K562 (cell line): Measurements from ENCODE around the gene IPP. TPM values are rescaled to one million over a fixed set of nuclear protein-coding genes. Genes with fewer than 3 reads are reported as not detected.

Source experiments
- ATAC-seq: fragments of 200-7000 bp; cut with Tn5 transposase; 3 replicates; pipeline ENCODE4 v1.9.1; 2020; ENCODE audit warnings: moderate library complexity
- BruUV-seq: library from RNA; stranded (reverse); fragments of 400-500 nt; replicated peaks from 2 replicates; lab custom pipeline; 2021; lab: Mats Ljungman, UMichigan
- CTCF ChIA-PET: fragments of 300-600 bp; formaldehyde crosslinking; extraction: SDS; loops from one replicate; lab custom pipeline; 2021; ENCODE audit warnings: low intra/inter-chr PET ratio; lab: Yijun Ruan, JAX
- POLR2A ChIA-PET: fragments of 300-600, 350-650 bp; sonication (Branson Sonifier 250); formaldehyde crosslinking; extraction: SDS; loops from one replicate; lab custom pipeline; 2021; ENCODE audit warnings: antibody characterized with exemption, inconsistent platforms; lab: Yijun Ruan, JAX
- DNase-seq, 4 experiments: peaks; one replicate each; pipeline versions ENCODE4 v3.0.0 to v3.0.0-alpha.2; 2011 to 2018; ENCODE audit warnings: low spot score in 3 of 4, mixed read lengths in 3 of 4; ENCODE audit errors: extremely low read depth in 1 of 4
- FAIRE-seq: peaks from 2 replicates; lab custom pipeline; 2011; peaks lifted over from hg19 to GRCh38; lab: Jason Lieb, UNC
- H2AFZ ChIP-seq: 2 replicates; pipeline ENCODE4 v1.6.0; 2011; ENCODE audit warnings: low read depth, low read length, control low read depth, inconsistent platforms
- H3K27ac ChIP-seq: fragments of 200-600 bp; 3 replicates; pipeline ENCODE4 v1.8.0; 2011; ENCODE audit warnings: low read depth, mild to moderate bottlenecking, control low read depth, inconsistent platforms, low read length, moderate library complexity, mixed read lengths; ENCODE audit errors: extremely low read depth
- H3K27me3 ChIP-seq, 2 experiments: fragments of 300-600 bp in 1 of 2; 2 replicates in 1 of 2; 3 replicates in 1 of 2; pipeline versions ENCODE4 v1.6.0 to v1.8.0; 2011; ENCODE audit warnings: inconsistent platforms in 2 of 2, low read length in 2 of 2, mild to moderate bottlenecking in 1 of 2, mixed read lengths in 1 of 2, moderate library complexity in 1 of 2; ENCODE audit not compliant: control insufficient read depth in 2 of 2, insufficient read depth in 2 of 2
- H3K36me3 ChIP-seq: fragments of 300-600 bp; 3 replicates; pipeline ENCODE4 v1.8.0; 2011; ENCODE audit warnings: mild to moderate bottlenecking, low read length, inconsistent platforms; ENCODE audit not compliant: control insufficient read depth, insufficient read depth
- H3K4me1 ChIP-seq, 2 experiments: fragments of 200-600 bp in 1 of 2; replicated peaks in 1 of 2; 2 replicates in 1 of 2; 3 replicates in 1 of 2; pipeline versions ENCODE4 v1.5.1 to v1.8.0; 2011; ENCODE audit warnings: inconsistent platforms in 2 of 2, low read length in 2 of 2, mild to moderate bottlenecking in 1 of 2, mixed read lengths in 1 of 2, moderate library complexity in 1 of 2; ENCODE audit not compliant: control insufficient read depth in 2 of 2, insufficient read depth in 2 of 2
- H3K4me2 ChIP-seq: 2 replicates; pipeline ENCODE4 v1.6.1; 2011; ENCODE audit warnings: low read length, control low read depth, inconsistent platforms, mixed read lengths; ENCODE audit not compliant: insufficient read depth
- H3K4me3 ChIP-seq: fragments of 200-600 bp; sonication (generic), shearing (Covaris generic); 2 replicates; pipeline ENCODE4 v1.5.1; 2016; ENCODE audit warnings: control low read depth, inconsistent platforms
- H3K79me2 ChIP-seq: fragments of 200-600 bp; 3 replicates; pipeline ENCODE4 v1.8.0; 2011; ENCODE audit warnings: low read length, inconsistent platforms; ENCODE audit not compliant: control insufficient read depth, insufficient read depth
- H3K9ac ChIP-seq, 2 experiments: 2 replicates each; pipeline versions ENCODE4 v1.6.0 to v1.6.1; 2011; ENCODE audit warnings: low read depth in 2 of 2, low read length in 2 of 2, control low read depth in 1 of 2, inconsistent platforms in 1 of 2, mild to moderate bottlenecking in 1 of 2, mixed read lengths in 1 of 2; ENCODE audit not compliant: insufficient read depth in 1 of 2
- H3K9me1 ChIP-seq: one replicate; pipeline ENCODE4 v1.6.0; 2011; ENCODE audit warnings: inconsistent platforms, mild to moderate bottlenecking, low read length, moderate library complexity; ENCODE audit not compliant: control insufficient read depth, insufficient read depth
- H3K9me3 ChIP-seq: replicated peaks from 2 replicates; pipeline ENCODE4 v1.5.1; 2011; ENCODE audit warnings: low read depth, low read length, inconsistent platforms; ENCODE audit not compliant: control insufficient read depth, insufficient read depth
- H4K20me1 ChIP-seq: replicated peaks from 2 replicates; pipeline ENCODE4 v1.6.1; 2011; ENCODE audit warnings: low read length, inconsistent platforms, mixed read lengths; ENCODE audit not compliant: control insufficient read depth, insufficient read depth
- ARID4B ChIP-seq: sonication (generic); formaldehyde crosslinking; IDR thresholded peaks from 2 replicates; pipeline ENCODE4 v1.8.0; 2022; ENCODE audit warnings: mild to moderate bottlenecking, missing genetic modification reagents
- RBM25 ChIP-seq: fragments of 200-400 bp; formaldehyde crosslinking; IDR thresholded peaks from 2 replicates; pipeline ENCODE4 v1.6.1; 2018; ENCODE audit warnings: low read length, low read depth, moderate library complexity; ENCODE audit not compliant: severe bottlenecking
- ZNF121 ChIP-seq: sonication (generic); formaldehyde crosslinking; conservative IDR thresholded peaks from 2 replicates; pipeline ENCODE4 v1.8.0; 2022; ENCODE audit warnings: missing genetic modification reagents
- WGBS: fragments of 100-300 bp; shearing (Covaris generic); methylation state at CpG from one replicate; pipeline ENCODE4 v1.1.6; 2016; ENCODE audit warnings: low coverage, mixed read lengths; ENCODE audit not compliant: insufficient coverage; ENCODE audit errors: missing lambda C conversion rate; 5-methylcytosine and 5-hydroxymethylcytosine counted together
- in situ Hi-C: fragments of 300-500 bp; cut with MboI; formaldehyde crosslinking; loops from 4 replicates; pipeline ENCODE4 v1.15.0; 2018; ENCODE audit warnings: inconsistent platforms, mixed read lengths
- intact Hi-C: fragments of 100-400 bp; cut with micrococcal nuclease; formaldehyde crosslinking; loops from 2 replicates; pipeline ENCODE4 v1.14.2; 2022
- polyA plus RNA-seq, 8 experiments: library from polyadenylated mRNA; depleted of rRNA in 4 of 8; stranded (reverse) in 5 of 8; unstranded in 3 of 8; fragments of >200 nt; fragmentation: Nextera tagmentation in 2 of 8; fragmentation: Illumina TruSeq in 1 of 8; extraction: Ambion mirVana in 2 of 8; extraction: Trizol in 1 of 8; gene quantifications; 2 replicates each; pipeline versions ENCODE4 v1.2.1 to v1.2.3, GENCODE V29; 2011 to 2014; ENCODE audit warnings: inconsistent platforms in 1 of 8, missing spikeins in 1 of 8
- total RNA-seq, 7 experiments: library from RNA; depleted of rRNA in 6 of 7; stranded (reverse); fragments of >200 nt in 6 of 7; fragmentation: Illumina TruSeq in 2 of 7; extraction: Trizol in 2 of 7; gene quantifications; 2 replicates each; pipeline versions ENCODE4 v1.2.1 to v1.2.3, GENCODE V29; 2011 to 2021; ENCODE audit warnings: low replicate concordance in 1 of 7
- TF ChIP-seq, protein P1 (sequence below): fragments of 250-450 bp; sonication (Bioruptor Pico); IDR thresholded peaks from 2 replicates; pipeline ENCODE4 v1.4.0; 2020

The IPP gene
- total and polyA plus RNA-seq, 9 of the 15 experiments (the other 6 are each of a cell fraction or from before 2014, with no cell fraction given), result 6.9 to 15.1 (median 9.7) TPM

DNA sequence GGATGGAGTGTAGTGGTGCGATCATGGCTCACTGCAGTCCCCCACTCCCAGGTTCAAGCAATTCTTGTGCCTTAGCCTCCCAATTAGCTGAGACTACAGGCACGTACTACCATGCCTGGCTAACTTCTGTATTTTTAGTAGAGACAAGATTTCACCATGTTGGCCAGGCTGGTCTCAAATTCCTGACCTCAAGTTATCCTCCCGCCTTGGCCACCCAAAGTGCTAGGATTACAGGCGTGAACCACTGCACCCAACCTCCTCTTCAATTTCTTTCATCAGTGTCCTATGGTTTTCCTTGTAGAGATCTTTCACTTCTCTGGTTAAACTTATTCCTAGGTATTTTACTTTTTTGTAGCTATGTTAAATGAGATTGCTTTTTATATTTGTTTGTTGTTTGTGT is 42.3 kb upstream of the IPP start (continued):
- TF ChIP-seq, protein P1, sequence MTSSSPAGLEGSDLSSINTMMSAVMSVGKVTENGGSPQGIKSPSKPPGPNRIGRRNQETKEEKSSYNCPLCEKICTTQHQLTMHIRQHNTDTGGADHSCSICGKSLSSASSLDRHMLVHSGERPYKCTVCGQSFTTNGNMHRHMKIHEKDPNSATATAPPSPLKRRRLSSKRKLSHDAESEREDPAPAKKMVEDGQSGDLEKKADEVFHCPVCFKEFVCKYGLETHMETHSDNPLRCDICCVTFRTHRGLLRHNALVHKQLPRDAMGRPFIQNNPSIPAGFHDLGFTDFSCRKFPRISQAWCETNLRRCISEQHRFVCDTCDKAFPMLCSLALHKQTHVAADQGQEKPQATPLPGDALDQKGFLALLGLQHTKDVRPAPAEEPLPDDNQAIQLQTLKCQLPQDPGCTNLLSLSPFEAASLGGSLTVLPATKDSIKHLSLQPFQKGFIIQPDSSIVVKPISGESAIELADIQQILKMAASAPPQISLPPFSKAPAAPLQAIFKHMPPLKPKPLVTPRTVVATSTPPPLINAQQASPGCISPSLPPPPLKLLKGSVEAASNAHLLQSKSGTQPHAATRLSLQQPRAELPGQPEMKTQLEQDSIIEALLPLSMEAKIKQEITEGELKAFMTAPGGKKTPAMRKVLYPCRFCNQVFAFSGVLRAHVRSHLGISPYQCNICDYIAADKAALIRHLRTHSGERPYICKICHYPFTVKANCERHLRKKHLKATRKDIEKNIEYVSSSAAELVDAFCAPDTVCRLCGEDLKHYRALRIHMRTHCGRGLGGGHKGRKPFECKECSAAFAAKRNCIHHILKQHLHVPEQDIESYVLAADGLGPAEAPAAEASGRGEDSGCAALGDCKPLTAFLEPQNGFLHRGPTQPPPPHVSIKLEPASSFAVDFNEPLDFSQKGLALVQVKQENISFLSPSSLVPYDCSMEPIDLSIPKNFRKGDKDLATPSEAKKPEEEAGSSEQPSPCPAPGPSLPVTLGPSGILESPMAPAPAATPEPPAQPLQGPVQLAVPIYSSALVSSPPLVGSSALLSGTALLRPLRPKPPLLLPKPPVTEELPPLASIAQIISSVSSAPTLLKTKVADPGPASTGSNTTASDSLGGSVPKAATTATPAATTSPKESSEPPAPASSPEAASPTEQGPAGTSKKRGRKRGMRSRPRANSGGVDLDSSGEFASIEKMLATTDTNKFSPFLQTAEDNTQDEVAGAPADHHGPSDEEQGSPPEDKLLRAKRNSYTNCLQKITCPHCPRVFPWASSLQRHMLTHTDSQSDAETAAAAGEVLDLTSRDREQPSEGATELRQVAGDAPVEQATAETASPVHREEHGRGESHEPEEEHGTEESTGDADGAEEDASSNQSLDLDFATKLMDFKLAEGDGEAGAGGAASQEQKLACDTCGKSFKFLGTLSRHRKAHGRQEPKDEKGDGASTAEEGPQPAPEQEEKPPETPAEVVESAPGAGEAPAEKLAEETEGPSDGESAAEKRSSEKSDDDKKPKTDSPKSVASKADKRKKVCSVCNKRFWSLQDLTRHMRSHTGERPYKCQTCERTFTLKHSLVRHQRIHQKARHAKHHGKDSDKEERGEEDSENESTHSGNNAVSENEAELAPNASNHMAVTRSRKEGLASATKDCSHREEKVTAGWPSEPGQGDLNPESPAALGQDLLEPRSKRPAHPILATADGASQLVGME (CRISPR knock-in tag), result no peak

DNA sequence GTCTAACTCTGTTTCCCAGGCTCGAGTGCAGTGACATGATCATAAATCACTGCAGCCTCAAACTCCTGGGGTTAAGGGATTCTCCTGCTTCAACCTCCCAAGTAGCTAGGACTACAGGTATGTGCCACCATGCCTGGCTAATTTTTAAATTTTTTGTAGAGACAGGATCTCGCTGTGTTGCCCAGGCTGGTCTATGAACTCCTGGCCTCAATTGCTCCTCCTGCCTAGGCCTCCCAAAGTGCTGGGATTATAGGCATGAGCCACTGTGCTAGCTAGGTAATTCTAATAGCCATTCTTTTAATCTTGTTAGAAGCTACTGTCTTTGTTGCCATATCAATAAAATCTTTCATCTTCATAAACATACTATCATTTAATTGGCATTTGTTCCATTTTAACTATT is 39.1 kb upstream of the IPP start:
- Histone ChIP-seq H2AFZ (no peak overlapping the region), H3K36me3 (no peaks in the 10 kb centered on the region), H4K20me1 (no peaks in the 10 kb centered on the region), H3K27ac (no peak overlapping the region), H3K79me2 (no peaks in the 10 kb centered on the region), H3K4me1 (no peaks in the 10 kb centered on the region), H3K4me2 (no peak overlapping the region), H3K9ac (no peak overlapping the region), H3K4me3 (no peak overlapping the region), H3K9me3 (no peaks in the 10 kb centered on the region), H3K9me1 (no peaks in the 10 kb centered on the region), H3K27me3 (no peaks in the 10 kb centered on the region)
- ChIA-PET CTCF (no interaction called here), POLR2A (interaction anchor here (0.5 to 1.6 kb wide), 5 partner anchors 7 to 194 kb away, joined by 3 to 4 read pairs (median 4); no protein-coding TSS in a partner anchor)
- DNase-seq (no peak), FAIRE-seq (no peak), ATAC-seq (no peak)
- BruUV-seq, result no TSS peak
- intact Hi-C loops (no loop called here), in situ Hi-C loops (no loop called here)
- 11% methylated on average over 2 of the region's 2 CpGs for WGBS
- TF ChIP-seq ARID4B (CRISPR knock-in tag) (no peak), ZNF121 (CRISPR knock-in tag) (peak; percentile 84), RBM25 (peak; percentile 11)
